22Rv1 (cell line): Measurements from ENCODE around the gene COL18A1.

Source experiments
- H3K27ac ChIP-seq: fragments of 450-650 bp; 2 replicates; pipeline ENCODE4 v1.5.1; 2017
- CTCF ChIP-seq: fragments of 450-650 bp; IDR thresholded peaks from 2 replicates; pipeline ENCODE4 v1.5.1; 2017; ENCODE audit warnings: mild to moderate bottlenecking
- ZFX ChIP-seq: fragments of 450-650 bp; IDR thresholded peaks from 2 replicates; pipeline ENCODE4 v1.6.1; 2017; ENCODE audit warnings: antibody characterized with exemption, borderline replicate concordance

COL18A1 gene

GRCh38 chr21:45448283-45448809 is 43.4 kb downstream of the COL18A1 start:
- TF ChIP-seq CTCF (no peak), ZFX (no peak)
- H3K27ac ChIP-seq, result no peak overlapping the region

GRCh38 chr21:45448810-45449657 is 44.1 kb downstream of the COL18A1 start:
- no peak overlapping the region for H3K27ac ChIP-seq

GRCh38 chr21:45449658-45450422 is 44.9 kb downstream of the COL18A1 start:
- no peak overlapping the region for H3K27ac ChIP-seq
- TF ChIP-seq CTCF (no peak), ZFX (no peak)

More at GRCh38 chr21:45448810-45449657, 44.1 kb downstream of the COL18A1 start:
- TF ChIP-seq ZFX, result no peak

GRCh38 chr21:45450423-45451090 is 45.6 kb downstream of the COL18A1 start:
- TF ChIP-seq CTCF (no peak), ZFX (no peak)
- H3K27ac ChIP-seq, result no peak overlapping the region

GRCh38 chr21:45451091-45451740 is 46.3 kb downstream of the COL18A1 start:
- no peak for TF ChIP-seq CTCF
- no peak for TF ChIP-seq ZFX
- no peak overlapping the region for H3K27ac ChIP-seq

- H3K27ac ChIP-seq, result no peak overlapping the region
- TF ChIP-seq CTCF, result no peak
- TF ChIP-seq ZFX, result no peak
These were observed 46.8 kb downstream of the COL18A1 start for GRCh38 chr21:45451771-45452182.
